OCI-LY1 (cell line): ENCODE measurements around the gene MCF2L2.

Experiments used
- EZH2 ChIP-seq: fragments of 200-600 bp; sonication (generic), shearing (Covaris generic); IDR thresholded peaks from 2 replicates; pipeline ENCODE4 v1.8.0; 2017; ENCODE audit warnings: borderline replicate concordance, mixed run types, mild to moderate bottlenecking, antibody characterized with exemption, low read length, moderate library complexity, mixed read lengths
- TF ChIP-seq, protein P1 (sequence below): fragments of 200-600 bp; sonication (generic), shearing (Covaris generic); IDR thresholded peaks from 2 replicates; pipeline ENCODE4 v1.5.1; 2017; ENCODE audit warnings: mild to moderate bottlenecking, antibody characterized with exemption, low read length, moderate library complexity, mixed read lengths

DNA sequence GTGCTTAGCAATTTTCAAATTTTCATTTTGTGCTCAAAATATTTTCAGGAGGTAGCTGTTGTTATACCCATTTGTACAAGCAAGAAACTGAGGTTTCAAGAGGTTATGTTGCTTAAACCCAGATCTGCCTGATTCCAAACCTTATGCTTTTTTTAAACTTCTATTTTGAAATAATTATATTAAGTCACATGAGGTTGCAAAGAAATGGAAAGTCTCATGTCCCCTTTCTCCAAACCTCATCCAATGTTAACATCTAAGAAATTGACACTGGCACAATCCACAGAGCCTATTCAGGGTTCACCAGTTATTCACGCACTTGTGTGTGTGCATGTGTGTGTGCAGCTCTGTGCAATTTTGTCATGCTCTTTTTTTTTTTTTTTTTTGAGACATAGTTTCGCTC lies 140.3 kb downstream of the MCF2L2 start:
- TF ChIP-seq, protein P1, sequence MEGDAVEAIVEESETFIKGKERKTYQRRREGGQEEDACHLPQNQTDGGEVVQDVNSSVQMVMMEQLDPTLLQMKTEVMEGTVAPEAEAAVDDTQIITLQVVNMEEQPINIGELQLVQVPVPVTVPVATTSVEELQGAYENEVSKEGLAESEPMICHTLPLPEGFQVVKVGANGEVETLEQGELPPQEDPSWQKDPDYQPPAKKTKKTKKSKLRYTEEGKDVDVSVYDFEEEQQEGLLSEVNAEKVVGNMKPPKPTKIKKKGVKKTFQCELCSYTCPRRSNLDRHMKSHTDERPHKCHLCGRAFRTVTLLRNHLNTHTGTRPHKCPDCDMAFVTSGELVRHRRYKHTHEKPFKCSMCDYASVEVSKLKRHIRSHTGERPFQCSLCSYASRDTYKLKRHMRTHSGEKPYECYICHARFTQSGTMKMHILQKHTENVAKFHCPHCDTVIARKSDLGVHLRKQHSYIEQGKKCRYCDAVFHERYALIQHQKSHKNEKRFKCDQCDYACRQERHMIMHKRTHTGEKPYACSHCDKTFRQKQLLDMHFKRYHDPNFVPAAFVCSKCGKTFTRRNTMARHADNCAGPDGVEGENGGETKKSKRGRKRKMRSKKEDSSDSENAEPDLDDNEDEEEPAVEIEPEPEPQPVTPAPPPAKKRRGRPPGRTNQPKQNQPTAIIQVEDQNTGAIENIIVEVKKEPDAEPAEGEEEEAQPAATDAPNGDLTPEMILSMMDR, result no peak
- no peak for TF ChIP-seq EZH2
